Activated T-helper 1 cell treated with anti-CD3 and anti-CD28 coated beads, Interleukin-2, amount 50 U/mL, for 16 hours (primary cell): ENCODE data around the gene BMP7.
"Not testable (repeated sequence)": the region's sequence is repeated elsewhere in the genome, so short reads cannot be mapped to it uniquely, and the experiment has no call there.

Source experiments
- DNase-seq, 2 donors: peaks; one replicate each; pipeline ENCODE4 v3.0.0-alpha.2; 2020; ENCODE audit warnings: low read depth in 1 of 2, low spot score in 1 of 2

BMP7 gene

GRCh38 chr20:57267158-57267821, 849 bp upstream of the BMP7 start:
- DNase-seq, result no peak

GRCh38 chr20:57265997-57266290, 497 bp downstream of the BMP7 start:
- no peak for DNase-seq

GRCh38 chr20:57265336-57265996, 975 bp downstream of the BMP7 start:
- no peak for DNase-seq

GRCh38 chr20:57264908-57265335, 1.5 kb downstream of the BMP7 start:
- DNase-seq, result not testable (repeated sequence)

- no peak for DNase-seq
Measured at GRCh38 chr20:57263801-57264792, 2.3 kb downstream of the BMP7 start.

- no peak for DNase-seq
Measured at GRCh38 chr20:57262784-57263609, 3.4 kb downstream of the BMP7 start.

GRCh38 chr20:57262301-57262700, 4.1 kb downstream of the BMP7 start:
- DNase-seq, result no peak

- no peak for DNase-seq
Measured at GRCh38 chr20:57261457-57262251, 4.8 kb downstream of the BMP7 start.

- DNase-seq, result no peak
Measured at GRCh38 chr20:57260934-57261333, 5.5 kb downstream of the BMP7 start.

- DNase-seq, result no peak
Measured at GRCh38 chr20:57259938-57260921, 6.2 kb downstream of the BMP7 start.

- no peak for DNase-seq
Measured at GRCh38 chr20:57259121-57259937, 7.1 kb downstream of the BMP7 start.

GRCh38 chr20:57257701-57258453, 8.6 kb downstream of the BMP7 start:
- no peak for DNase-seq

GRCh38 chr20:57256908-57257307, 9.5 kb downstream of the BMP7 start:
- DNase-seq, result no peak

GRCh38 chr20:57256205-57256604, 10.2 kb downstream of the BMP7 start:
- DNase-seq, result no peak

- no peak for DNase-seq
Measured at GRCh38 chr20:57255183-57255582, 11.3 kb downstream of the BMP7 start.

- DNase-seq, result no peak
Measured at GRCh38 chr20:57252559-57253162, 13.8 kb downstream of the BMP7 start.

- DNase-seq, result no peak
Measured at GRCh38 chr20:57251949-57252348, 14.5 kb downstream of the BMP7 start.
